Spleen (tissue), 11 donors: ENCODE measurements around the gene RNF152. TPM values are rescaled to one million over a fixed set of nuclear protein-coding genes. Genes with fewer than 3 reads are reported as not detected.

ENCODE experiments used
- DNase-seq: peaks from one replicate; pipeline ENCODE4 v3.0.0-alpha.2; 2020
- H3K27ac ChIP-seq, 8 donors: fragments of 200-600 bp; sonication (generic) in 7 of 8; 1 replicate in 4 of 8; 2 replicates in 4 of 8; pipeline versions ENCODE4 v1.5.0 to v1.8.0; 2016 to 2021; ENCODE audit warnings: inconsistent platforms in 4 of 8, mild to moderate bottlenecking in 4 of 8, moderate library complexity in 1 of 8
- H3K27me3 ChIP-seq, 7 donors: fragments of 200-600 bp; sonication (generic) in 6 of 7; replicated peaks in 1 of 7; 1 replicate in 4 of 7; 2 replicates in 3 of 7; pipeline versions ENCODE4 v1.5.0 to v1.8.0; 2016 to 2021; ENCODE audit warnings: inconsistent platforms in 3 of 7, mild to moderate bottlenecking in 1 of 7
- H3K36me3 ChIP-seq, 6 donors: fragments of 200-600 bp; sonication (generic) in 5 of 6; 1 replicate in 4 of 6; 2 replicates in 2 of 6; pipeline versions ENCODE4 v1.5.0 to v1.8.0; 2016 to 2021; ENCODE audit warnings: inconsistent platforms in 2 of 6
- H3K4me1 ChIP-seq, 6 donors: fragments of 200-600 bp; sonication (generic) in 5 of 6; 1 replicate in 3 of 6; 2 replicates in 3 of 6; pipeline versions ENCODE4 v1.5.0 to v1.8.0; 2016 to 2021; ENCODE audit warnings: inconsistent platforms in 3 of 6
- H3K4me3 ChIP-seq, 8 donors: fragments of 200-600 bp; sonication (generic) in 7 of 8; 1 replicate in 4 of 8; 2 replicates in 4 of 8; pipeline versions ENCODE4 v1.5.0 to v1.8.0; 2016 to 2021; ENCODE audit warnings: inconsistent platforms in 4 of 8, mild to moderate bottlenecking in 4 of 8, moderate library complexity in 2 of 8
- H3K9me3 ChIP-seq, 8 donors: fragments of 200-600 bp; sonication (generic) in 7 of 8; 1 replicate in 4 of 8; 2 replicates in 4 of 8; pipeline versions ENCODE4 v1.5.0 to v1.8.0; 2016 to 2021; ENCODE audit warnings: inconsistent platforms in 4 of 8
- CTCF ChIP-seq, 11 experiments: fragments of 200-600 bp in 7 of 11; fragments of 450-650 bp in 4 of 11; sonication (generic) in 4 of 11; IDR thresholded peaks in 8 of 11; conservative IDR thresholded peaks in 3 of 11; 1 replicate in 7 of 11; 2 replicates in 4 of 11; pipeline versions ENCODE4 v1.4.0 to v1.8.0; 2016 to 2021; ENCODE audit warnings: antibody characterized with exemption in 11 of 11, inconsistent platforms in 4 of 11, mild to moderate bottlenecking in 1 of 11
- POLR2A ChIP-seq, 3 donors: fragments of 450-650 bp; IDR thresholded peaks; one replicate each; pipeline ENCODE4 v1.5.1; 2017; ENCODE audit warnings: antibody characterized with exemption in 3 of 3, mild to moderate bottlenecking in 1 of 3
- POLR2AphosphoS5 ChIP-seq, 3 donors: sonication (generic); formaldehyde crosslinking; IDR thresholded peaks; one replicate each; pipeline ENCODE4 v1.5.1; 2017; ENCODE audit warnings: antibody characterized with exemption in 3 of 3
- WGBS, 5 donors: extraction: QIAGEN DNeasy Blood & Tissue Kit in 3 of 5; methylation state at CpG; one replicate each; pipeline versions ENCODE4 v1.1.5 to v1.1.7; 2013 to 2018; 5-methylcytosine and 5-hydroxymethylcytosine counted together
- intact Hi-C: fragments of 100-400 bp; cut with DNase I; formaldehyde crosslinking; loops from one replicate; pipeline ENCODE4 v1.15.0; 2023; ENCODE audit warnings: low total_unique reads
- polyA plus RNA-seq, 3 donors: library from polyadenylated mRNA; stranded (reverse); fragments of 200-250 nt; gene quantifications; one replicate each; pipeline ENCODE4 v1.2.1, GENCODE V29; 2013
- total RNA-seq, 7 donors: library from RNA; depleted of rRNA in 3 of 7; stranded (reverse); fragments of >200 nt in 3 of 7; fragmentation: NEBNext Ultra II Directional in 4 of 7; extraction: Animal tissue kit (Norgen Biotek cat#: 25700) in 4 of 7; gene quantifications; one replicate each; pipeline versions ENCODE4 v1.1.0 to v1.2.1, GENCODE V29; 2016 to 2021
- donor health status: healthy with polysubstance abuse.
- donor health status: DM: no; HTN: no; CAD: no; lungs with moderate emphysema.
- donor health status: DM: no; HTN: no; CAD: no.
- donor health status: Bipolar disorder and iron deficiency.
- donor health status: healthy.
- donor health status: DM: no; HTN: no; CAD: no.
- donor health status: DM: yes; HTN: yes; CAD: no.

RNF152 gene
- total and polyA plus RNA-seq, 10 donors, result 0.15 to 7.1 (median 2.2) TPM

GRCh38 chr18:61865466-61866175 lies 27.2 kb downstream of the RNF152 start:
- DNase-seq, result no peak
- WGBS, 5 donors, result 75 to 87% (median 81%) methylated on average over 3 of the region's 3 CpGs
- H3K4me1 ChIP-seq, result no peaks in the 10 kb centered on the region

GRCh38 chr18:61861372-61861771 lies 31.4 kb downstream of the RNF152 start:
- DNase-seq, result no peak
- no peak overlapping the region for H3K4me3 ChIP-seq
- no peaks in the 10 kb centered on the region for H3K9me3 ChIP-seq
- 77 to 99% (median 90%) methylated on average over 3 of the region's 3 CpGs for WGBS, 5 donors
- no peaks in the 10 kb centered on the region for H3K36me3 ChIP-seq
- intact Hi-C loops, result no loop called here
- no peak overlapping the region for H3K27ac ChIP-seq
- no peaks in the 10 kb centered on the region for H3K27me3 ChIP-seq
- TF ChIP-seq POLR2AphosphoS5 (IDR thresholded peaks at IDR 0.05) (no peak), CTCF (IDR thresholded peaks at IDR 0.05 in 8 of 11, conservative IDR thresholded peaks at IDR 0.05 in 3 of 11) (no peak), POLR2A (IDR thresholded peaks at IDR 0.05) (no peak)
- no peaks in the 10 kb centered on the region for H3K4me1 ChIP-seq

More at GRCh38 chr18:61865466-61866175, 27.2 kb downstream of the RNF152 start:
- H3K4me3 ChIP-seq, result no peak overlapping the region
- H3K9me3 ChIP-seq, result no peaks in the 10 kb centered on the region
- H3K27me3 ChIP-seq, result no peaks in the 10 kb centered on the region
- H3K36me3 ChIP-seq, result no peaks in the 10 kb centered on the region
- intact Hi-C loops, result no loop called here
- no peak for TF ChIP-seq POLR2AphosphoS5 (IDR thresholded peaks at IDR 0.05)
- no peak for TF ChIP-seq CTCF (IDR thresholded peaks at IDR 0.05 in 8 of 11, conservative IDR thresholded peaks at IDR 0.05 in 3 of 11)
- TF ChIP-seq POLR2A (IDR thresholded peaks at IDR 0.05), result no peak
- no peak overlapping the region for H3K27ac ChIP-seq

- 93 to 98% (median 97%) methylated on average over 6 of the region's 6 CpGs for WGBS, 5 donors
- Histone ChIP-seq H3K27me3 (peaks cover 0 to 4% (median 0%) of the 10 kb centered on the region in 7 donors), H3K27ac (no peak overlapping the region), H3K4me1 (no peaks in the 10 kb centered on the region), H3K9me3 (no peaks in the 10 kb centered on the region), H3K4me3 (no peak overlapping the region), H3K36me3 (no peaks in the 10 kb centered on the region)
- DNase-seq, result no peak
- TF ChIP-seq POLR2A (IDR thresholded peaks at IDR 0.05) (no peak), CTCF (IDR thresholded peaks at IDR 0.05 in 8 of 11, conservative IDR thresholded peaks at IDR 0.05 in 3 of 11) (no peak)
- intact Hi-C loops, result no loop called here
These were observed 32.5 kb downstream of the RNF152 start for GRCh38 chr18:61860302-61860701.

GRCh38 chr18:61859113-61859512 lies 33.7 kb downstream of the RNF152 start:
- H3K27me3 ChIP-seq, result peaks cover 0 to 8% (median 0%) of the 10 kb centered on the region in 7 donors
- H3K36me3 ChIP-seq, result no peaks in the 10 kb centered on the region
- intact Hi-C loops, result no loop called here
- no peak for TF ChIP-seq POLR2A (IDR thresholded peaks at IDR 0.05)
- no peak for TF ChIP-seq CTCF (IDR thresholded peaks at IDR 0.05 in 8 of 11, conservative IDR thresholded peaks at IDR 0.05 in 3 of 11)
- no peak for TF ChIP-seq POLR2AphosphoS5 (IDR thresholded peaks at IDR 0.05)
- WGBS, 5 donors, result 88 to 95% (median 89%) methylated on average over 9 of the region's 9 CpGs
- no peaks in the 10 kb centered on the region for H3K9me3 ChIP-seq
- no peaks in the 10 kb centered on the region for H3K4me1 ChIP-seq
- no peak overlapping the region for H3K27ac ChIP-seq
- DNase-seq, result no peak
- no peak overlapping the region for H3K4me3 ChIP-seq
